Liver (tissue), 9 donors: ENCODE measurements around the gene RANBP3. TPM values are rescaled to one million over a fixed set of nuclear protein-coding genes. Genes with fewer than 3 reads are reported as not detected.

Experiments used
- DNase-seq: peaks from one replicate; pipeline ENCODE4 v3.0.0-alpha.2; 2017; ENCODE audit warnings: low spot score
- H3K27ac ChIP-seq, 2 donors: one replicate each; pipeline ENCODE4 v1.7.0; 2013; ENCODE audit warnings: inconsistent platforms in 2 of 2, low read length in 2 of 2, control low read depth in 1 of 2, low read depth in 1 of 2, mild to moderate bottlenecking in 1 of 2
- H3K27me3 ChIP-seq, 4 donors: one replicate each; pipeline versions ENCODE4 v1.6.1 to v1.7.0; 2013; ENCODE audit warnings: low read length in 3 of 4, inconsistent platforms in 1 of 4, mild to moderate bottlenecking in 1 of 4, moderate library complexity in 1 of 4; ENCODE audit not compliant: control insufficient read depth in 4 of 4, insufficient read depth in 4 of 4
- H3K36me3 ChIP-seq, 4 donors: one replicate each; pipeline versions ENCODE4 v1.6.1 to v1.7.0; 2013; ENCODE audit warnings: low read length in 3 of 4, mild to moderate bottlenecking in 3 of 4, low read depth in 1 of 4, moderate library complexity in 1 of 4; ENCODE audit not compliant: control insufficient read depth in 4 of 4, insufficient read depth in 3 of 4
- H3K4me1 ChIP-seq, 4 donors: one replicate each; pipeline versions ENCODE4 v1.6.1 to v1.7.0; 2013; ENCODE audit warnings: low read length in 3 of 4, mild to moderate bottlenecking in 3 of 4, moderate library complexity in 1 of 4; ENCODE audit not compliant: control insufficient read depth in 4 of 4, insufficient read depth in 4 of 4
- H3K4me3 ChIP-seq, 3 donors: one replicate each; pipeline versions ENCODE4 v1.6.1 to v1.7.0; 2013; ENCODE audit warnings: low read length in 3 of 3, control low read depth in 1 of 3, low read depth in 1 of 3, mild to moderate bottlenecking in 1 of 3
- H3K9ac ChIP-seq, 2 donors: one replicate each; pipeline ENCODE4 v1.7.0; 2013; ENCODE audit warnings: low read length in 2 of 2, mild to moderate bottlenecking in 2 of 2, moderate library complexity in 2 of 2, control low read depth in 1 of 2, low read depth in 1 of 2
- H3K9me3 ChIP-seq, 4 donors: one replicate each; pipeline versions ENCODE4 v1.6.1 to v1.7.0; 2013; ENCODE audit warnings: low read length in 3 of 4; ENCODE audit not compliant: control insufficient read depth in 4 of 4
- EGR1 ChIP-seq, 2 donors: IDR thresholded peaks; 2 replicates each; pipeline ENCODE4 v1.6.1; 2016 to 2018; ENCODE audit warnings: antibody characterized with exemption in 2 of 2, low read depth in 2 of 2
- FOXA1 ChIP-seq: IDR thresholded peaks from 2 replicates; pipeline ENCODE4 v1.6.1; 2016; ENCODE audit warnings: antibody characterized with exemption
- FOXA2 ChIP-seq: IDR thresholded peaks from 2 replicates; pipeline ENCODE4 v1.6.1; 2016; ENCODE audit warnings: antibody characterized with exemption
- GABPA ChIP-seq, 2 donors: IDR thresholded peaks in 1 of 2; conservative IDR thresholded peaks in 1 of 2; 2 replicates each; pipeline ENCODE4 v1.6.1; 2016; ENCODE audit warnings: antibody characterized with exemption in 2 of 2, mild to moderate bottlenecking in 1 of 2, moderate library complexity in 1 of 2
- WGBS: extraction: QIAGEN DNeasy Blood & Tissue Kit; methylation state at CpG from one replicate; pipeline ENCODE4 v1.1.7; 2013; 5-methylcytosine and 5-hydroxymethylcytosine counted together
- polyA plus RNA-seq, 2 donors: library from polyadenylated mRNA; stranded (reverse) in 1 of 2; unstranded in 1 of 2; fragments of 200-250 nt in 1 of 2; fragments of >200 nt in 1 of 2; fragmentation: Nextera tagmentation in 1 of 2; extraction: Ambion mirVana in 1 of 2; gene quantifications; one replicate each; pipeline versions ENCODE4 v1.2.1 to v1.2.3, GENCODE V29; 2013 to 2015
- total RNA-seq, 2 donors: library from RNA; depleted of rRNA; stranded (reverse); fragments of >200 nt; gene quantifications; one replicate each; pipeline ENCODE4 v1.2.3, GENCODE V29; 2014
- donor health status: healthy.
- donor health status: healthy.
- donor health status: healthy.
- donor health status: healthy.
- donor health status: healthy.

The RANBP3 gene
- total and polyA plus RNA-seq, 4 donors = 10.0 to 23.3 (median 20.7) TPM

DNA sequence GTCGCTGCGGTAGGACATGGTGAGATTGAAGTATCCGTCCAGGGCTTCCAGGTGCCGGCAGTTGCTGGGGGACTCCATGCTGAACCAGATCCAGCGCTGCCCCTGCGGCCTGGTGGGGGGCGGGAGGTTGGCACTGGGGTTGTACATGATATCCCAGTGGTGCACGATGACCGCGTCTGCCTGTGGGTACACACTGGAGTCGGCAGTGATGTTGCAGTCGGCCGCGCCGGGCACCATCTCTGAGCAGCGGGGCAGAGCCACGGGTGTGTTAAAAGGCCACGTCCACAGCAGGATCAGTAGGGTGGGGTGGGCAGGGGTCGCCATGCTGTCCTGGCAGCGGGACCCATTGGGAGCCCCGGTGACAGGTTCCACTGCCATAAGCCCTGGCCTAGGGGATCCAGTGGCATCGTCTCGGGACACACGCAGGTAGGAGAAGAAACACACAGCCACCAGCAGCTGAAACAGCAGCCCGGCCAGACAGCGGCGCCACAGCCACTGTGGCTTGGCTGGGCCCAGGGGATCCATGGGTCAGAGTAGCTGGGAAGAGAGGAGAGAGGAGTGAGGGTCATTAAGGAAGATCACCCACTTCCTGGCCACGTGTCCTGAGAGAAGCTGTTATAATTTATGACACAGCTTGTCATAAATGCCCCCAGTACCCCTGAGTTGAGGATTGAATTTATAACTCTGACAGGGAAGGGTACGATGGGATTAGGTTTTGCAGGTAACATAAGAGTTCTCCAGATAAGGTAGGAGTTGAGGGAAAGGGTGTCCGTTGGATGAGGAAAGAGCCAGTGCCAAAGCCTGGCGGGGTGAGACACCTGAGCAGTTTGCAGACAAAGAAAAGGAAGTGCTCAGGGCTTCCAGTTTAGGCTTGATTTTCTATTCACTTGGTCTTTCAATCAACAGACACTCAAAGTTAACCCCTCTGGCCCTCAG is 110.5 kb downstream of the RANBP3 start:
- WGBS = 91% methylated on average over 31 of the region's 31 CpGs

More for the DNA sequence above, 110.5 kb downstream of the RANBP3 start:
- Histone ChIP-seq H3K27ac (no peak overlapping the region), H3K27me3 (no peaks in the 10 kb centered on the region), H3K4me1 (peaks cover 4 to 9% (median 5%) of the 10 kb centered on the region in 4 donors), H3K4me3 (no peak overlapping the region), H3K36me3 (no peaks in the 10 kb centered on the region), H3K9ac (no peak overlapping the region), H3K9me3 (no peaks in the 10 kb centered on the region)
- no peak for DNase-seq
- TF ChIP-seq EGR1 (IDR thresholded peaks at IDR 0.05; ENCODE audit: low read depth in 2 of 2) = no peak
- TF ChIP-seq FOXA2 = no peak
- no peak for TF ChIP-seq FOXA1
- TF ChIP-seq GABPA (IDR thresholded peaks at IDR 0.05 in 1 of 2, conservative IDR thresholded peaks at IDR 0.05 in 1 of 2) = no peak

Other genes with a start within 250 kb of the RANBP3 start
- gene PRR22, start 193.4 kb downstream of the RANBP3 start, total RNA-seq = under 1 TPM; 0.42 to 0.84 TPM
- 1 to 10 TPM in 1 of 2 donors, under 1 TPM in 1; 0.40 to 1.6 TPM for gene PRR22, start 193.4 kb downstream of the RANBP3 start, polyA plus RNA-seq
- 10 to 100 TPM; 16.3 to 19.0 TPM for gene DUS3L, start 187.0 kb downstream of the RANBP3 start, total RNA-seq
- gene DUS3L, start 187.0 kb downstream of the RANBP3 start, polyA plus RNA-seq = 10 to 100 TPM; 12.2 to 17.4 TPM
- gene NRTN, start 173.1 kb downstream of the RANBP3 start, total RNA-seq = 1 to 10 TPM; 3.3 to 3.7 TPM
- 1 to 10 TPM; 1.3 to 5.3 TPM for gene NRTN, start 173.1 kb downstream of the RANBP3 start, polyA plus RNA-seq
- 1 to 10 TPM; 2.6 to 8.4 TPM for gene FUT6, start 138.4 kb downstream of the RANBP3 start, total RNA-seq
- 10 to 100 TPM in 1 of 2 donors, 1 to 10 TPM in 1; 6.2 to 14.0 TPM for gene FUT6, start 138.4 kb downstream of the RANBP3 start, polyA plus RNA-seq
- gene FUT3, start 126.7 kb downstream of the RANBP3 start, total RNA-seq = under 1 TPM in 1 of 2 donors, not detected in 1; 0.25 TPM
- under 1 TPM; 0.27 to 0.47 TPM for gene FUT3, start 126.7 kb downstream of the RANBP3 start, polyA plus RNA-seq
- under 1 TPM; 0.05 to 0.17 TPM for gene FUT5, start 107.6 kb downstream of the RANBP3 start, total RNA-seq
- gene FUT5, start 107.6 kb downstream of the RANBP3 start, polyA plus RNA-seq = under 1 TPM in 1 of 2 donors, not detected in 1; 0.02 TPM
- gene NDUFA11, start 74.3 kb downstream of the RANBP3 start, total RNA-seq = 100 to 1,000 TPM; 127 to 134 TPM
- gene NDUFA11, start 74.3 kb downstream of the RANBP3 start, polyA plus RNA-seq = 100 to 1,000 TPM; 319 to 394 TPM
- gene VMAC, start 73.3 kb downstream of the RANBP3 start, total RNA-seq = 1 to 10 TPM; 3.6 to 7.7 TPM
- 1 to 10 TPM; 1.2 to 1.6 TPM for gene VMAC, start 73.3 kb downstream of the RANBP3 start, polyA plus RNA-seq
- 1 to 10 TPM; 2.1 to 4.2 TPM for gene CAPS, start 63.9 kb downstream of the RANBP3 start, total RNA-seq
- gene CAPS, start 63.9 kb downstream of the RANBP3 start, polyA plus RNA-seq = 10 to 100 TPM in 1 of 2 donors, 1 to 10 TPM in 1; 2.8 to 11.4 TPM
- gene RFX2, start 132.4 kb upstream of the RANBP3 start, total RNA-seq = 1 to 10 TPM; 3.5 to 5.1 TPM
- gene RFX2, start 132.4 kb upstream of the RANBP3 start, polyA plus RNA-seq = 1 to 10 TPM in 1 of 2 donors, under 1 TPM in 1; 0.67 to 2.1 TPM
- not detected for gene ACSBG2, start 157.5 kb upstream of the RANBP3 start, total RNA-seq
- not detected for gene ACSBG2, start 157.5 kb upstream of the RANBP3 start, polyA plus RNA-seq